IMR-90 (cell line): ENCODE data around the gene CEP83. TPM values are rescaled to one million over a fixed set of nuclear protein-coding genes. Genes with fewer than 3 reads are reported as not detected.
A peak's percentile ranks its signal among the peaks of the same experiment; 100 is the strongest.
"Not testable (repeated sequence)": the region's sequence is repeated elsewhere in the genome, so short reads cannot be mapped to it uniquely, and the experiment has no call there.

ENCODE experiments used
- ATAC-seq: fragments of 200-7000 bp; cut with Tn5 transposase; 2 replicates; pipeline ENCODE4 v1.9.1; 2020; ENCODE audit warnings: low read depth, mild to moderate bottlenecking, moderate library complexity
- BruUV-seq: library from RNA; stranded (reverse); fragments of 400-500 nt; replicated peaks from 2 replicates; lab custom pipeline; 2021; lab: Mats Ljungman, UMichigan
- CTCF ChIA-PET: fragments of 300-600 bp; formaldehyde crosslinking; extraction: SDS; loops from one replicate; lab custom pipeline; 2021; ENCODE audit warnings: antibody characterized with exemption; lab: Yijun Ruan, JAX
- POLR2A ChIA-PET: fragments of 300-600 bp; sonication (Branson Sonifier 250); formaldehyde crosslinking; loops from one replicate; lab custom pipeline; 2022; ENCODE audit warnings: antibody characterized with exemption; ENCODE audit not compliant: unreplicated experiment; lab: Charles Lee
- DNase-seq: peaks from one replicate; pipeline ENCODE4 v3.0.0; 2013
- H2AFZ ChIP-seq: replicated peaks from 2 replicates; pipeline ENCODE3; 2013; ENCODE audit warnings: low read length, mild to moderate bottlenecking; ENCODE audit not compliant: poor library complexity
- H2AK5ac ChIP-seq: 2 replicates; pipeline ENCODE4 v1.6.1; 2013; ENCODE audit warnings: low read depth, low read length, inconsistent platforms
- H2AK9ac ChIP-seq: replicated peaks from 2 replicates; pipeline ENCODE3; 2013; ENCODE audit warnings: mild to moderate bottlenecking, low read depth, low read length, moderate library complexity; ENCODE audit not compliant: poor library complexity
- H2BK120ac ChIP-seq: 2 replicates; pipeline ENCODE4 v1.6.1; 2013; ENCODE audit warnings: low read depth, low read length, inconsistent platforms
- H2BK15ac ChIP-seq: 3 replicates; pipeline ENCODE4 v1.6.1; 2013; ENCODE audit warnings: low read depth, low read length, inconsistent platforms
- H2BK20ac ChIP-seq: 2 replicates; pipeline ENCODE4 v1.6.1; 2013; ENCODE audit warnings: low read depth, mild to moderate bottlenecking, inconsistent platforms, low read length, moderate library complexity
- H2BK5ac ChIP-seq: 2 replicates; pipeline ENCODE4 v1.6.1; 2013; ENCODE audit warnings: mild to moderate bottlenecking, low read depth, low read length, inconsistent platforms; ENCODE audit not compliant: poor library complexity, severe bottlenecking
- H3K14ac ChIP-seq: replicated peaks from 2 replicates; pipeline ENCODE4 v1.6.1; 2013; ENCODE audit warnings: low read depth, low read length, inconsistent platforms
- H3K18ac ChIP-seq: 2 replicates; pipeline ENCODE4 v1.6.1; 2013; ENCODE audit warnings: low read depth, low read length, control low read depth
- H3K23ac ChIP-seq: 2 replicates; pipeline ENCODE4 v1.6.1; 2013; ENCODE audit warnings: low read depth, low read length, inconsistent platforms
- H3K27ac ChIP-seq: 2 replicates; pipeline ENCODE4 v1.5.1; 2013; ENCODE audit warnings: mild to moderate bottlenecking, control low read depth, low read length; ENCODE audit not compliant: insufficient read depth
- H3K27me3 ChIP-seq: 2 replicates; pipeline ENCODE4 v1.6.1; 2013; ENCODE audit warnings: low read length; ENCODE audit not compliant: control insufficient read depth, insufficient read depth
- H3K36me3 ChIP-seq: 2 replicates; pipeline ENCODE4 v1.6.1; 2013; ENCODE audit warnings: low read length, mixed read lengths; ENCODE audit not compliant: control insufficient read depth, insufficient read depth
- H3K4ac ChIP-seq: 2 replicates; pipeline ENCODE4 v1.6.1; 2013; ENCODE audit warnings: low read depth, low read length, inconsistent platforms
- H3K4me1 ChIP-seq: 2 replicates; pipeline ENCODE4 v1.6.1; 2013; ENCODE audit warnings: low read length, mixed read lengths; ENCODE audit not compliant: control insufficient read depth, insufficient read depth
- H3K4me2 ChIP-seq: 2 replicates; pipeline ENCODE4 v1.6.1; 2013; ENCODE audit warnings: low read depth, mild to moderate bottlenecking, control low read depth, low read length, moderate library complexity
- H3K4me3 ChIP-seq: 2 replicates; pipeline ENCODE4 v1.5.1; 2013; ENCODE audit warnings: low read depth, mild to moderate bottlenecking, control low read depth, low read length, moderate library complexity; ENCODE audit not compliant: insufficient read depth
- H3K56ac ChIP-seq: 2 replicates; pipeline ENCODE4 v1.6.1; 2013; ENCODE audit warnings: low read length, inconsistent platforms; ENCODE audit not compliant: insufficient read depth; ENCODE audit errors: extremely low read depth
- H3K79me1 ChIP-seq, 2 experiments: 2 replicates each; pipeline ENCODE4 v1.6.1; 2013; ENCODE audit warnings: low read length in 2 of 2, inconsistent platforms in 1 of 2, low read depth in 1 of 2
- H3K9ac ChIP-seq: 2 replicates; pipeline ENCODE4 v1.6.1; 2013; ENCODE audit warnings: low read depth, low read length, control low read depth
- H3K9me1 ChIP-seq: 2 replicates; pipeline ENCODE4 v1.6.1; 2013; ENCODE audit warnings: low read length, inconsistent platforms; ENCODE audit not compliant: insufficient read depth
- H3K9me3 ChIP-seq: 2 replicates; pipeline ENCODE4 v1.6.1; 2013; ENCODE audit warnings: low read length; ENCODE audit not compliant: control insufficient read depth, insufficient read depth
- H4K20me1 ChIP-seq: 2 replicates; pipeline ENCODE4 v1.6.1; 2013; ENCODE audit warnings: low read length, inconsistent platforms; ENCODE audit not compliant: insufficient read depth
- H4K5ac ChIP-seq: 2 replicates; pipeline ENCODE4 v1.6.1; 2013; ENCODE audit warnings: mild to moderate bottlenecking, low read depth, low read length, control low read depth
- H4K8ac ChIP-seq, 2 experiments: 2 replicates each; pipeline ENCODE4 v1.6.1; 2013; ENCODE audit warnings: low read depth in 2 of 2, low read length in 2 of 2, control low read depth in 1 of 2, inconsistent platforms in 1 of 2
- H4K91ac ChIP-seq: 2 replicates; pipeline ENCODE4 v1.6.1; 2013; ENCODE audit warnings: low read depth, low read length, inconsistent platforms; ENCODE audit not compliant: insufficient read depth
- MAFK ChIP-seq: IDR thresholded peaks from 2 replicates; pipeline ENCODE4 v1.6.1; 2012; ENCODE audit warnings: low read depth, low read length, improper control_type of control experiment
- WGBS, 2 experiments: methylation state at CpG; one replicate each; pipeline versions ENCODE4 v1.1.5 to v1.1.7; 2013; ENCODE audit warnings: missing lambda C conversion rate in 2 of 2; ENCODE audit not compliant: insufficient read length in 1 of 2; ENCODE audit errors: extremely low coverage in 2 of 2; 5-methylcytosine and 5-hydroxymethylcytosine counted together
- dilution Hi-C: fragments of 300-500 bp; cut with HindIII; formaldehyde crosslinking; loops from one replicate; pipeline ENCODE4 v1.14.3; 2018; ENCODE audit warnings: low sequenced_read_pairs; ENCODE audit not compliant: unreplicated experiment
- in situ Hi-C: fragments of 300-500 bp; cut with MboI; formaldehyde crosslinking; loops from 3 replicates; pipeline ENCODE4 v1.14.3; 2019; ENCODE audit warnings: low sequenced_read_pairs, inconsistent platforms, mixed read lengths
- intact Hi-C: fragments of 100-400 bp; cut with micrococcal nuclease; formaldehyde crosslinking; loops from 2 replicates; pipeline ENCODE4 v1.10.0; 2022
- polyA plus RNA-seq, 3 experiments: library from polyadenylated mRNA; depleted of rRNA; stranded (reverse); fragments of >200 nt; gene quantifications; 2 replicates each; pipeline ENCODE4 v1.2.3, GENCODE V29; 2012; ENCODE audit warnings: low replicate concordance in 1 of 3
- total RNA-seq: library from RNA; depleted of rRNA; stranded (reverse); fragments of >200 nt; gene quantifications from 2 replicates; pipeline ENCODE4 v1.2.3, GENCODE V29; 2012

The CEP83 gene
- total and polyA plus RNA-seq, 2 of the 4 experiments (the other 2 are of a cell fraction): 3.9 to 8.9 TPM

DNA sequence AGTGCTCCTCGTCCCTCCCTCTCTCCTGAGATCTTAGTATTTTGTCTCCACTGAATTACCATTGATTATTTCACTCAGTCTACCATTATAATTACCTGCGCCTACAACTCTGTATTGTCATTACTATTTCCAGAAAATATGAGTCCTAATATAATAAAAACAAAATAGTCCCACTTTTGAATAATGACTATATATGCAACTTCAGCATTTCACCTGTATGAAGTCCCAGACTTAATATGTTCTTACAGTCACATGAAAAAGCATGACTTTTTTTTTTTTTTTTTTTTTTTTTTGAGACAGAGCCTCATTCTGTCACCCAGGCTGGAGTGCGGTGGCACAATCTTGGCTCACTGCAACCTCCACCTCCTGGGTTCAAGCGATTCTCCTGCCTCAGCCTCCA, 63.7 kb downstream of the CEP83 start:
- H3K27ac ChIP-seq, intact Hi-C loops, BruUV-seq, H3K18ac ChIP-seq, H3K9ac ChIP-seq, H3K9me1 ChIP-seq, H4K5ac ChIP-seq, H2AK9ac ChIP-seq, H3K56ac ChIP-seq, H2BK120ac ChIP-seq, CTCF ChIA-PET, H2AFZ ChIP-seq, H3K4me3 ChIP-seq, ATAC-seq, H3K9me3 ChIP-seq, H3K27me3 ChIP-seq, dilution Hi-C loops, H3K23ac ChIP-seq, H2AK5ac ChIP-seq, H4K91ac ChIP-seq, DNase-seq, in situ Hi-C loops, POLR2A ChIA-PET, H3K4me2 ChIP-seq, H2BK20ac ChIP-seq, H3K4ac ChIP-seq, H2BK15ac ChIP-seq, H3K79me1 ChIP-seq, H3K4me1 ChIP-seq, H3K36me3 ChIP-seq, H2BK5ac ChIP-seq, H4K20me1 ChIP-seq, H3K14ac ChIP-seq, H4K8ac ChIP-seq: not testable (repeated sequence)
- TF ChIP-seq MAFK: 0 out of 2 replicates have a peak, but pooled peaks have one; percentile 35
- WGBS, 2 experiments: no CpG with 5 or more reads among the region's 4 CpGs
